Left ventricle myocardium inferior (tissue), 1 donor: ENCODE measurements around the gene RAPGEF2. TPM values are rescaled to one million over a fixed set of nuclear protein-coding genes. Genes with fewer than 3 reads are reported as not detected.
"Not testable (repeated sequence)": the region's sequence is repeated elsewhere in the genome, so short reads cannot be mapped to it uniquely, and the experiment has no call there.

ENCODE experiments used
- DNase-seq: peaks from one replicate; pipeline ENCODE4 v3.0.0-alpha.2; 2020
- H3K27ac ChIP-seq: fragments of 200-600 bp; replicated peaks from 2 replicates; pipeline ENCODE4 v1.8.0; 2021
- H3K27me3 ChIP-seq: fragments of 200-600 bp; 2 replicates; pipeline ENCODE4 v1.8.0; 2021; ENCODE audit warnings: low read depth
- H3K36me3 ChIP-seq: fragments of 200-600 bp; 2 replicates; pipeline ENCODE4 v1.8.0; 2021
- H3K4me1 ChIP-seq: fragments of 200-600 bp; 2 replicates; pipeline ENCODE4 v1.8.0; 2021
- H3K4me3 ChIP-seq: fragments of 200-600 bp; 2 replicates; pipeline ENCODE4 v1.8.0; 2021; ENCODE audit warnings: mild to moderate bottlenecking, moderate library complexity
- H3K9me3 ChIP-seq: fragments of 200-600 bp; replicated peaks from 2 replicates; pipeline ENCODE4 v1.8.0; 2021
- CTCF ChIP-seq: fragments of 200-600 bp; IDR thresholded peaks from 2 replicates; pipeline ENCODE4 v1.8.0; 2021; ENCODE audit warnings: antibody characterized with exemption, mild to moderate bottlenecking, borderline replicate concordance
- intact Hi-C: fragments of 100-400 bp; cut with micrococcal nuclease; formaldehyde crosslinking; loops from one replicate; pipeline ENCODE4 v1.11.0; 2022
- long read RNA-seq: library from polyadenylated mRNA; unstranded; transcript quantifications from one replicate; pipeline ENCODE4 v2.0.0, GENCODE V29; 2021
- total RNA-seq: library from RNA; stranded (reverse); fragmentation: NEBNext Ultra II Directional; extraction: Animal tissue kit (Norgen Biotek cat#: 25700); gene quantifications from one replicate; pipeline ENCODE4 v1.2.1, GENCODE V29; 2021
- donor health status: DM: no; HTN: yes; CAD: no; lungs with severe emphysema.

RAPGEF2 gene
- total RNA-seq = 51.5 TPM
- long read RNA-seq, full-length matches to known transcripts = 1 of 25 reads
- long read RNA-seq, partial matches to known transcripts = 16 of 25 reads
- long read RNA-seq, other reads (novel, unspliced or antisense) = 8 of 25 reads

GRCh38 chr4:159102622-159103383, at the start of gene RAPGEF2:
RAPGEF2 (plus strand) TSS chr4:159103079; CDS start chr4:159104163, 1,084 bp downstream.
- no peaks in the 10 kb centered on the region for H3K27me3 ChIP-seq
- no peaks in the 10 kb centered on the region for H3K36me3 ChIP-seq
- intact Hi-C loops = loop anchor here (10.0 kb wide), 1 partner anchor 52 kb away; no protein-coding TSS in a partner anchor
- DNase-seq = peak; percentile 91
- no peak for TF ChIP-seq CTCF
- no peaks in the 10 kb centered on the region for H3K9me3 ChIP-seq
- H3K4me1 ChIP-seq = peaks cover 49% of the 10 kb centered on the region
- H3K27ac ChIP-seq = peak within 1 kb of the TSS; percentile 97
- peak within 1 kb of the TSS; percentile 96 for H3K4me3 ChIP-seq

- intact Hi-C loops = no loop called here
- H3K4me3 ChIP-seq = no peak overlapping the region
These were observed 47.0 kb upstream of the RAPGEF2 start for GRCh38 chr4:159055833-159056232.

GRCh38 chr4:159060161-159060560, 42.7 kb upstream of the RAPGEF2 start:
- peaks cover 10% of the 10 kb centered on the region for H3K4me1 ChIP-seq
- H3K9me3 ChIP-seq = no peaks in the 10 kb centered on the region
- TF ChIP-seq CTCF = no peak
- no peak overlapping the region for H3K4me3 ChIP-seq
- intact Hi-C loops = no loop called here
- no peaks in the 10 kb centered on the region for H3K27me3 ChIP-seq
- H3K27ac ChIP-seq = no peak overlapping the region
- no peaks in the 10 kb centered on the region for H3K36me3 ChIP-seq
- DNase-seq = peak; percentile 32

More at GRCh38 chr4:159055833-159056232, 47.0 kb upstream of the RAPGEF2 start:
- no peak for DNase-seq
- H3K4me1 ChIP-seq = peaks cover 10% of the 10 kb centered on the region
- no peaks in the 10 kb centered on the region for H3K9me3 ChIP-seq
- no peaks in the 10 kb centered on the region for H3K36me3 ChIP-seq
- TF ChIP-seq CTCF = no peak
- no peaks in the 10 kb centered on the region for H3K27me3 ChIP-seq
- no peak overlapping the region for H3K27ac ChIP-seq

GRCh38 chr4:159062381-159062780, 40.5 kb upstream of the RAPGEF2 start:
- TF ChIP-seq CTCF = no peak
- no peak overlapping the region for H3K27ac ChIP-seq
- no peak for DNase-seq
- H3K4me1 ChIP-seq = peaks cover 10% of the 10 kb centered on the region
- intact Hi-C loops = no loop called here
- H3K27me3 ChIP-seq = no peaks in the 10 kb centered on the region
- no peaks in the 10 kb centered on the region for H3K9me3 ChIP-seq
- no peak overlapping the region for H3K4me3 ChIP-seq
- H3K36me3 ChIP-seq = no peaks in the 10 kb centered on the region

- H3K36me3 ChIP-seq = no peaks in the 10 kb centered on the region
- H3K4me1 ChIP-seq = peaks cover under 1% of the 10 kb centered on the region
- H3K27me3 ChIP-seq = no peaks in the 10 kb centered on the region
- intact Hi-C loops = no loop called here
- DNase-seq = no peak
- H3K4me3 ChIP-seq = no peak overlapping the region
- H3K27ac ChIP-seq = no peak overlapping the region
- no peaks in the 10 kb centered on the region for H3K9me3 ChIP-seq
- no peak for TF ChIP-seq CTCF
These were observed 37.2 kb upstream of the RAPGEF2 start for GRCh38 chr4:159065513-159066240.

- H3K36me3 ChIP-seq, DNase-seq, H3K4me1 ChIP-seq, H3K27me3 ChIP-seq, intact Hi-C loops, H3K4me3 ChIP-seq, H3K9me3 ChIP-seq, H3K27ac ChIP-seq: not testable (repeated sequence)
These were observed 34.7 kb upstream of the RAPGEF2 start for GRCh38 chr4:159068139-159068538.
